ENCODE measurements around the gene HECW1. TPM values are rescaled to one million over a fixed set of nuclear protein-coding genes. Genes with fewer than 3 reads are reported as not detected.

Gene HECW1
- total and polyA plus RNA-seq, 2 of the 13 experiments (the other 11 are each of a cell fraction or from before 2014, with no cell fraction given), result not detected

- TF ChIP-seq, protein P1, sequence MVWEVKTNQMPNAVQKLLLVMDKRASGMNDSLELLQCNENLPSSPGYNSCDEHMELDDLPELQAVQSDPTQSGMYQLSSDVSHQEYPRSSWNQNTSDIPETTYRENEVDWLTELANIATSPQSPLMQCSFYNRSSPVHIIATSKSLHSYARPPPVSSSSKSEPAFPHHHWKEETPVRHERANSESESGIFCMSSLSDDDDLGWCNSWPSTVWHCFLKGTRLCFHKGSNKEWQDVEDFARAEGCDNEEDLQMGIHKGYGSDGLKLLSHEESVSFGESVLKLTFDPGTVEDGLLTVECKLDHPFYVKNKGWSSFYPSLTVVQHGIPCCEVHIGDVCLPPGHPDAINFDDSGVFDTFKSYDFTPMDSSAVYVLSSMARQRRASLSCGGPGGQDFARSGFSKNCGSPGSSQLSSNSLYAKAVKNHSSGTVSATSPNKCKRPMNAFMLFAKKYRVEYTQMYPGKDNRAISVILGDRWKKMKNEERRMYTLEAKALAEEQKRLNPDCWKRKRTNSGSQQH (CRISPR knock-in tag; IDR thresholded peaks at IDR 0.05; ENCODE audit: low read depth), result 0 out of 2 replicates have a peak, but pooled peaks have one; percentile 24
- TF ChIP-seq PATZ1 (CRISPR knock-in tag; IDR thresholded peaks at IDR 0.05) (peak; percentile 65), SOX6 (IDR thresholded peaks at IDR 0.05) (no peak), SOX6 (CRISPR knock-in tag; IDR thresholded peaks at IDR 0.05) (no peak), SMC3 (IDR thresholded peaks at IDR 0.05; ENCODE audit: low read length) (peak; percentile 58), ZNF143 (CRISPR knock-in tag; IDR thresholded peaks at IDR 0.05) (no peak)
- TF ChIP-seq, protein P2, sequence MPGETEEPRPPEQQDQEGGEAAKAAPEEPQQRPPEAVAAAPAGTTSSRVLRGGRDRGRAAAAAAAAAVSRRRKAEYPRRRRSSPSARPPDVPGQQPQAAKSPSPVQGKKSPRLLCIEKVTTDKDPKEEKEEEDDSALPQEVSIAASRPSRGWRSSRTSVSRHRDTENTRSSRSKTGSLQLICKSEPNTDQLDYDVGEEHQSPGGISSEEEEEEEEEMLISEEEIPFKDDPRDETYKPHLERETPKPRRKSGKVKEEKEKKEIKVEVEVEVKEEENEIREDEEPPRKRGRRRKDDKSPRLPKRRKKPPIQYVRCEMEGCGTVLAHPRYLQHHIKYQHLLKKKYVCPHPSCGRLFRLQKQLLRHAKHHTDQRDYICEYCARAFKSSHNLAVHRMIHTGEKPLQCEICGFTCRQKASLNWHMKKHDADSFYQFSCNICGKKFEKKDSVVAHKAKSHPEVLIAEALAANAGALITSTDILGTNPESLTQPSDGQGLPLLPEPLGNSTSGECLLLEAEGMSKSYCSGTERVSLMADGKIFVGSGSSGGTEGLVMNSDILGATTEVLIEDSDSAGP (CRISPR knock-in tag; IDR thresholded peaks at IDR 0.05; ENCODE audit: borderline replicate concordance), result peak; percentile 38; the same call in 1 of the 2 replicates
Observed at GRCh38 chr7:43439631-43440401, 327.4 kb downstream of the HECW1 start (continued).

Measured in HepG2 (cell line).